Right kidney (tissue), 1 donor: ENCODE data around the gene ACTMAP.

Experiments
- DNase-seq: peaks from one replicate; pipeline ENCODE4 v3.0.0-alpha.2; 2016

ACTMAP gene

DNA sequence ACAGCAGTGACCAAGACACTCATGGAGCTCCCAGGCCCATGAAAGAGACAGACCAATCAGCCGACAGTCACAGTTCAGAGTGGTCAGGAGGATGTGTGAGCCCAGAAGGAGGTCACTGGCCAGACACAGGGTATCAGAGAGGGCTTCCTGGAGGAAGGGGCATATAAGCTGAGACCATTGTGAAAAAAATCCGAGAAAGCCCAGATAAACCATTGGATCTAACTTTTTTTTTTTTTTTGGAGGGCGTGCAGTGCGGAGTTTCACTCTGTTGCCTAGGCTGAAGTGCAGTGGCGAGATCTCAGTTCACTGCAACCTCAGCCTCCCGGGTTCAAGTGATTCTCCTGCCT is 29.2 kb downstream of the ACTMAP start:
- DNase-seq, result no peak

DNA sequence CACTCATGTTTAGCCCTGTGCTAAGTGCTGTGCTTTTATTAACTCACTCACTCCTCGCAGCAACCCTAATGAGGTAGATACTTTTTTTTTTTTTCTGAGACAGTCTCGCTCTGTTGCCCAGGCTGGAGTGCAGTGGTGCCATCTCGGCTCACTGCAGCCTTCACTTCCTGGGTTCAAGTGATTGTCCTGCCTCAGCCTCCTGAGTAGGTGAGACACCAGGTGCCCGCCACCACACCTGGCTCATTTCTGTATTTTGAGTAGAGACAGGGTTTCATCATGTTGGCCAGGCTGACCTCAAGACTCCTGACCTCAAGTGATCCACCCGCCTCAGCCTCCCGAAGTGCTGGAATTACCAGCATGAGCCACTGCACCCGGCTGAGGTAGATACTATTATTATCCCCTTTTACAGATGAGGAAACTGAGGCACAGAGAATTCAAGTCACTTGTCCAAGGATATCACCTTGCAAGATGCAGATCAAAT is 30.8 kb downstream of the ACTMAP start:
- DNase-seq, result peak; percentile 23

DNA sequence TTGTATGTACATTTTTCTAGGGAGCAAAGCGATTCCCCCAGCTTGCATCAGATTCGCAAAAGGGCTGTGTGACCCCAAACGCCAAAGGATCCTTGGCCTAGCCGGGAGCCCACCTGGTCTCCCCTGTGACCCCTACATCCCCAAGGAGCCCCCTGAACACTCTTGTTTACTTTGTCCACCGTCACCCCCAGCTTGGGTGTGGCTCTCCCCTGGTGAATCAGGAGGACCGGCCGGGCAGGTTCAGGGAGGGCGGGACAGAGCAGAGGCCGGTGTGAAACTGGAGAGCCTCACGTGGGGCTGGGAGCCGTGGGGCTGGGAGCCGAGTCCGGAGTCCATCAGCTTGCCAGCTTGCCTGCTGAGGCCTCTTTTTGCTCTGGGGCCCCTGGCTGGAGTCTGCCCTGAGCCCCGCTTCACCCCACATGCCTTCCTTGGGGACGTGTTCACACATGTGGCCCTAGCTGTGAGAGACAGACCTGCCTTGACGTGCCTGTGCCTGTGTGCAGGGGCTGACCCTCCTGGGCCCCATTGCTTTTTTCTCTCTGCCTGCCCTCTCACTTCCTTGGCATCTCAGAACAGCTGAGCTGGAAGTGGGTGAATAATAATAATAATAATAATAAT is 31.4 kb downstream of the ACTMAP start:
- peak; percentile 58 for DNase-seq

DNA sequence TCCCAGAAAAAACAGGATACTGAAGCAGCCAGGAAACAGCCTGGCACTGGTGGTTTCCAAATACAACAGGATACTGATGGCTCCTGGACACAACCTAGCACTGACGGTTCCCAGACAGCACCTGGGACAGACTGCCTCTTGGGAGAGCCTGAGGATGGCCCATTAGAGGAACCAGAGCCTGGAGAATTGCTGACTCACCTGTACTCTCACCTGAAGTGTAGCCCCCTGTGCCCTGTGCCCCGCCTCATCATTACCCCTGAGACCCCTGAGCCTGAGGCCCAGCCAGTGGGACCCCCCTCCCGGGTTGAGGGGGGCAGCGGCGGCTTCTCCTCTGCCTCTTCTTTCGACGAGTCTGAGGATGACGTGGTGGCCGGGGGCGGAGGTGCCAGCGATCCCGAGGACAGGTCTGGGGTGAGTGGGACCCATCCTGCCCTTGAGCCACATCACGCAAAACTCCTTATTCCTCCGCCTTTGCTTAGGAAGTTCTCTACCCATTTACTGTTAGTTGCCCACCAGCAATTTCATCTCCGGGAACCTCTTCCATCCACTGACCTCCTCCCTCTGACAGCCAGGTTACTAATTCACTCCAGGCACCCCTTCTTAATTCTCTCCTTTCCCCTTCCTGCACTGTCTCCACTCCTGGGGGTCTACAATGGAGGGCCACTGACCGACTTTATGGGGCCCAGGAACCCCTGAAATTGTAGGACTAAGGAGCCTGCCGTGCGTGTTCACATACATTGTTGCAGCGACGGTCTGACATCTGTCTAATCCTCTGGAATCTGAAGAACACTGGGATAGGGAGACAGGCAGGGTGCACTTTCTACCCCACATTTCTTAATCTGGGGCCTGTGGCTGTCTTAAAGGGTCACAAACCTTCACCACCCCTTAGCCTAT is 32.1 kb downstream of the ACTMAP start:
- peak; percentile 44 for DNase-seq

DNA sequence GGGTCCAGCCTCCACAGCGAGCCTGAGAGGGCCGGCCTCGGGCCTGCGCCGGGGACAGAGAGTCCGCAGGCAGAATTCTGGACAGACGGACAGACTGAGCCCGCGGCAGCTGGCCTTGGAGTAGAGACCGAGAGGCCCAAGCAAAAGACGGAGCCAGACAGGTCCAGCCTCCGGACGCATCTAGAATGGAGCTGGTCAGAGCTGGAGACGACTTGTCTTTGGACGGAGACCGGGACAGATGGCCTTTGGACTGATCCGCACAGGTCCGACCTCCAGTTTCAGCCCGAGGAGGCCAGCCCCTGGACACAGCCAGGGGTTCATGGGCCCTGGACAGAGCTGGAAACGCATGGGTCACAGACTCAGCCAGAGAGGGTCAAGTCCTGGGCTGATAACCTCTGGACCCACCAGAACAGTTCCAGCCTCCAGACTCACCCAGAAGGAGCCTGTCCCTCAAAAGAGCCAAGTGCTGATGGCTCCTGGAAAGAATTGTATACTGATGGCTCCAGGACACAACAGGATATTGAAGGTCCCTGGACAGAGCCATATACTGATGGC is 32.9 kb downstream of the ACTMAP start:
- DNase-seq, result no peak

DNA sequence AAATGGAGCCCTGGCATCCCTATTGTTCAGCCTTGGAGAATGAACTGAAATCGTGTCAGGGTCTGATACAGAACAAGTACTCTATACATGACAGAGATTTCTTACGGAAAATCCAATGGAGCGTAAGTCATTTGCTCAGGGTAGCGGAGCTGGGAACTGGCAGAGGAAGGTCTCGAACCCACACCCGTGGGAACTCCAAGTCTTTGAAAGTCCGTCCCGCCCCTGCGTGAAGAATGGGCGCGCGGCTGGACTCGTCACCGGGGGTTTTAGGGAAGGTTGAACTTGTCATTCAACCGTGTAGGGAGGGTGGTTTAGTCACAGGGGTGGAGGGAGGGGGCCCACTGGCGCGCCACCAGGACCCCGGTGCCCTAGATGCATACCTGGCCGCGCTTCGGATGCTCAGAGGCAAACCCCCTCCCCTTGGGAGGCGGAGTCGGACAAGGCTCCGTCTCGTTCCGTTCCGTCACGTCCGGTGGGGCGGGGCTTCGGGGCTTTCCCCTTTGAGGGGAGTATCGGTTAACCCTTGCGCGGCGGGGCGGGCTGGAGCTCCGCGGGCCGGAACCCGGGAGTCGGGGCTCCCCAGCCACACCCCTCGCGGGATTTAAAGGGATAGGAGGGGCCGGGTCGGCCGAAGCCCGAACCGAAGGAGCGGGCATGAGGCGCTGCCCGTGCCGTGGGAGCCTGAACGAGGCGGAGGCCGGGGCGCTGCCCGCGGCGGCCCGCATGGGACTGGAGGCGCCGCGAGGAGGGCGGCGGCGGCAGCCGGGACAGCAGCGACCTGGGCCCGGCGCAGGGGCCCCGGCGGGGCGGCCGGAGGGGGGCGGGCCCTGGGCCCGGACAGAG is 33.6 kb downstream of the ACTMAP start, which contains the start of the genes COQ8B and ITPKC:
TSS of gene COQ8B (minus strand) at position 405 of the 843 bp plus-strand sequence. CDS start 2,254 bp downstream, outside the sequence.
TSS of gene ITPKC (plus strand) at position 631 of the 843 bp plus-strand sequence. CDS start at position 655, 24 bp downstream.
- DNase-seq, result peak; percentile 97

DNA sequence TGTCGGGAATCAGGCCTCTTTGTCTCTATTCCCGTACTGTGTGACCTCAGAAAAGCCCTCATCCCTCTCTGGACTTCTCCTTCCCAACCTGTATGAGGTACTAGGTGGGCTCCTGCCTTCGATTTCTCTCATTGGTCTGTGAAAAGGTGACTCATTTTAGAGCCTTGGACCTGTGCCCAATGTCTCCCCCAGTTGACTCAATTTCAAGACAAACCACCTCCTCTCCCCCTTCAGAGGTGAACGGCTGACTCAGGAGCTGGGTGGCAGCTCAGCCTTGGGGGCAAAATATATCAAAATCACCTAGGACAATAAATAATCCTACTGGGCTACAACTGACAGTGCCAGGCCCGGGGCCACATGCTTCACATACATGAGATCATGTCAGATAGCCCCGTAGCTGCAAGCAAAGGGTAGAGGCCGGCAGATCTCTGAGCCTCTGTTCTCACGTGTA is 34.2 kb downstream of the ACTMAP start:
- DNase-seq, result no peak

DNA sequence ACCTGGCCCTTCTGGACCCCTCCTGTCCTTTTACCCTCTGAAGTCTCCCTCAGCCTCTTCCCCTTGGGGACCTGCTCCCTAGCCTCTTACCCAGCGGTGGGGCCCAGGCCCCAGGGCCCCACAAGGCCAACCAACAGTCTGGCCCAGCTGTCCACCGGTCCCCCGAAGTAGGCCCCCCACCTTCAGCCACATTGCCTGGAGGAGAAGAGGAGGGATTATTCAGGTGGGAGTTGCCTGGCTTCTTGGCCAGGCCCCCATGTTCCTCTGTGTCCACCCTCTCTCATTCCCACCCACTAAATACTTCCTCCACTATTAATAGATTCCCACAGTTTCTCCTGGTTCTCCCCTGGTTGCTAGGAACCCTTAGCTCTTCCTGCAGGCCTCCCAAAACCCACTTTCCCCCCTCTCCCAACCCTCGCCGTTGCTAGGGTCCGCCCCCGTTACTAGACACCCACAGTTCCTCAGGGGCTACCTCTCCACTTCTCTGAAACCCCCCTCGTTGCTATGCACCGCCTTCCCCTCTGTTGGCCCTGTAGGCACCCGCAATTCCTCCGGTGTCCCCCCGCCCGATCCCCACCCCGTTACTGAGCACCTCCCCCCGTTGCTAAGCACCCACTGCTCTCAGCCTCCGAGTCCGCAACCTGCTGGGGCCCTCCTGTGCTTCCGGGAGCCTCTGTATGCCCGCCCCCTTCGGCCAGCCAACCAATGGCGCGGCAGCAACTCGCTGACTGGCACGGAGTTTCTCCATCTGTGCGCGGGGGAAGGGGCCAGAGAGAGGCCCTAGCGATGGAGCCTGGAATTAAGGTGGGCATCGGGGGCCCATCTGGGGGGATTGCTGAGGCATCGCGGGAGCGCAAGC is 35.6 kb downstream of the ACTMAP start:
- DNase-seq, result peak; percentile 60

DNA sequence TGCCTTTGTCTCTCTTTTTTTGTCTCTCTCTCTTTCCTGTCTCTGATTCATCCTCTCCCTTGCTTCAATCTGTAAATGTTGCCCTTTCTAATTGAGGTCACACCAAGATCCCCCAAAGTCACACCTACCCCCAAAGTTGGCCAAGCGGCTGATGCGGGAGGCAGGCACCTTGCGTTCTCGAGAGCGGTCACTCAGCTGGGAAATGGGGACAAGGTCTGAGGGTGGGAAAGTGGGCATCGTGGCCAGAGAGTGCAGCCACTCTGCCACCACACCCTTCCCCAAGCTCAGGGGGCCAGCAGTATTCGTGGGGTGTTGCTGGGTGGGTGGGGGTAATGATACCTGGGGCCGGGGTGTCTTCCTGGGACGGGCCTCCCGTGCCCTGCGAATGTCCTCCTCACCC is 36.3 kb downstream of the ACTMAP start:
- no peak for DNase-seq

DNA sequence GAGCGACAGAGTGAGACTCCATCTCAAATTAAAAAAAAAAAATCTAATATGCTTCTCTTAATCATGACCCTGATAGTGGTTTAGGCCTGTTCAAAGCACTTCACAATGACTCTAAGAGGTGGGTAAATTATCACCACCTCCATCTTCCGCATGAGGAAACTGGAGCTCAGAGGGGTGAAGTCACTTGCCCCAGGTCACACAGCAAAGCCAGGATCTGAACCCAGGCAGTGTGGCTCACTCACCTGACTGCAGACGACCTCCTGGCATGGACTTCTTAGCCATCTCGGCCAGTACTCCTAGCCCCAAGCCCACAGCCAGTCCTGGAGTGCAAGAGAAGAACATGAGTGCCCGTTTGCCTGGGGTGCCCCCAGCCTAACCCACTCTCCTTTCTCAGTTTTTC is 40.5 kb downstream of the ACTMAP start:
- no peak for DNase-seq

DNA sequence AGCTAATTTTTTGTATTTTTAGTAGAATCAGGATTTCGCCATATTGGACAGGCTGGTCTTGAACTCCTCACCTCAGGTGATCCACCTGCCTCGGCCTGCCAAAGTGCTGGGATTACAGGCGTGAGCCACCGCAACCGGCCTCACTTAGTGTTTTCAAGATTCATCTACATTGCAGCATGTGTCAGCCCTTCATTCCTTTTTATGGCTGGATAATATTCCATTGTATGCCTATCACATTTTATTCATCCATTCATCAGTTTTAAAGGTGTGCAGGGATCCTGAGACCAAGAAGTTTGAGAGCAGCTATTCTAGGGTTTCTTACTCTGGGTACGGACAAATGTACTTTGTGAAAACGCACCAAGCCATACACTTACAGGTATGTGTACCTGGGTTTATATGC is 42.7 kb downstream of the ACTMAP start:
- DNase-seq, result no peak

DNA sequence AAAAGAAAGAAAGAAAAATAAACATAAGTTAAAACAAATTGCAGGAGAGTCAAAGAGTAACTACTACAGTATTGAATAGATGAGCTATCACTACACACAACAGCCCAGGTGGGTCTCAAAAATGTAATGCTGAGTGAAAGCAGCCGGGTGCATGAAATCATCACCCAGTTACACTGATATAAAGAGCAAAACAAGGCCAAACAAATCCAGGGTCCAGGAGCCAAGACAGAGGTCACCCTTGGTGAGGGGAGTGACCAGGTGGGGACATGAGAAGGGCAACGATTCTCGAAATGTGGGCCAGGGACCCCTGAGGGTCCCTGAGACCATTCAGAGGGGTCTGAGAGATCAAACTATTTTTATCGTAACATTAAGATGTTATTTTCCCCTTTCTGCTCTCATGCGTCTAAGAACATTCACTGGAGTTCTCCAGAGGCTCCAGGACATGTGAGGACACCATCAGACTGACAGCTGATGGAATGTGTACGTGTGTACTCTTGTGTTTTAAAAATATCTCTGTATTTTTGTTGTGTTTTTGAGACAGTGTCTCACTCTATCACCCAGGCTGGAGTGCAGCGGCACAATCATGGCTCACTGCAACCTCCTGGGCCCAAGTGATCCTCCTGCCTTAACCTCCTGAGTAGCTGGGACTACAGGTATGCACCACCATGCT is 44.2 kb downstream of the ACTMAP start:
- DNase-seq, result no peak

DNA sequence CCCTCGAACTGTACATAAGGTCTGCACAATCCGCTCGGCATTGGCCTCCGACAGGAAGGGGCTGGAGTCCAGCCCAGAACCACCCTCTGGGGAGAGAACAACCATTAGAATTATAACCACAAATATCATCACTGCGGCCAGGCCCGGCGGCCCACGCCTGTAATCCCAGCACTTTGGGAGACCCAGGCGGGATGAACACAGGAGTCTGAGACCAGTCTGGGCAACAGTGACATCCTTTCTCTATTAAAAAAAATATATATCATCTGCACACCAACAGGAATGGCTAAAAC is 45.0 kb downstream of the ACTMAP start:
- no peak for DNase-seq

DNA sequence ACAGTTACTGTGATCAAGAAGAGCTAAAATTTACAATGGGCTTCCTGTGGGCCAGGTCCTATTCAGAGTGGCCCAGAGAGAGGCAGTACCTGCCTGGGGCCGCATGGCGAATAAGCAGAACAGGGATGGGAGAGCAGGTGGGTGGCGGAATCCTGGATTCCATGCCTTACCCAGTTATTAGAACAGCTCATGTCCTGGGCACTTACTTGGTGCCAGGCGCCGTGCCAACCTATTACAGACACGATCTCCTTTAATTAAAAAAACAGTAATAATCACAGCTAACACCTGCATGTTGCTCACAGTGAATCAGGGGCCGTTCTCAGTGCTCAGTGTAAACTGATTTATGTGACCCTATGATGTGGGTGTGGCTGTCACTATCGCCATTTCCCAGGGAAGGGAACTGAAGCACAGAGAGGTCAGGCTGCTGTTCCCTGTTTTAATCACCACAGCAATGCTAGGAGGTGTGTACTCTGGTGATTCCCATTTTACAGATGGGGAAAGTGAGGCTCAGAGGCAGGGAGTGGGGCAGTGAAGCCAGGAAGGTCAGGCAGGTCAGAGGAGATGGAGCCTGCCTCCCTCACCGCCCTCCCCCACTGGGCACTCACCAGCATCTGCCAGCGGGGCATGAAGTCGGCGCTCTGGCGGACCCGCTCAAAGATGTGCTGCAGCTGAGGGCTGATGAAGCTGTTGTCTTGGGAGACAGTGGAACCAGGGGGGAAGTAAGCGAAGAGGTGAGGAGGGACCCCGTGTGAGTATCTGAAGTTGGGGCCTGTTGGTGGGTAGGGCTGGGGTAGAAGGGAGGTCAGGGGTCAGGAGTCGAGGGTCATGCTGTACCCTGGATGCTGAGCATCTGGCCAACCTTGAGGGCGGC is 45.6 kb downstream of the ACTMAP start:
- no peak for DNase-seq

DNA sequence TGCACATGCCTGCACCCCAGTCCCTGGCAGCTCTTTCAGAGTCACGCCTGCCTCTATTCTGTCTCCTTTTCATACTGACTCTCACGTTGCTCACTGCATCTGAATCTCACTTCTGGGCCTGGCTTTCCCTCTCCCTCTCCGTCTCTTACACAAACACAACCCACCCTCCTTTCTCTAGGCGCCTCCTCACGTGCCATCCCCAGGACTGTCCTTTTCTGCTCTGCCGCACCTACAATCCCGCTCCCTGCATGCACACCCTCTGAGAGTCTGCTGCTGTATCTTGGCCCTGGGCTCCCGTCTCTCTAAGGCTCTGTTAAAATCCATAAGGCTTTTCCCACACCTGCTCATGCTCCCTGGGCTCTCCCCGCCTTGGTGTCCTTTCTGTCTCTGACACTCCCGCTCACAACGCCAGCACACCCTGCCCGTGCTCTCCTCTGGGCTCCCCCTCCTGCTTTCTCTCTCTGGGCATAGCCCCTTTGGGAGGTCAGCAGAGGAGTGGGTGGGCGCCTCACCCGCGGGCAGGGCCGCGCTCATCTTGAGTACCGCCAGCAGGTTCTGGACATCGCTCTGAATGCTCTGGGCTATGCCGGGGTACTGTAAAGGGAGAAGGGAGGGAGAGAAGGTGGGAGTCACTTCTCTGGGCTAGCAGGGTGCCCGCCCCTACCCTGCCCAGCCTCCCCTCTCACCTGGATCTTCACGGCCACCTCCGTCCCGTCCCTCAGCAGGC is 47.1 kb downstream of the ACTMAP start:
- no peak for DNase-seq

DNA sequence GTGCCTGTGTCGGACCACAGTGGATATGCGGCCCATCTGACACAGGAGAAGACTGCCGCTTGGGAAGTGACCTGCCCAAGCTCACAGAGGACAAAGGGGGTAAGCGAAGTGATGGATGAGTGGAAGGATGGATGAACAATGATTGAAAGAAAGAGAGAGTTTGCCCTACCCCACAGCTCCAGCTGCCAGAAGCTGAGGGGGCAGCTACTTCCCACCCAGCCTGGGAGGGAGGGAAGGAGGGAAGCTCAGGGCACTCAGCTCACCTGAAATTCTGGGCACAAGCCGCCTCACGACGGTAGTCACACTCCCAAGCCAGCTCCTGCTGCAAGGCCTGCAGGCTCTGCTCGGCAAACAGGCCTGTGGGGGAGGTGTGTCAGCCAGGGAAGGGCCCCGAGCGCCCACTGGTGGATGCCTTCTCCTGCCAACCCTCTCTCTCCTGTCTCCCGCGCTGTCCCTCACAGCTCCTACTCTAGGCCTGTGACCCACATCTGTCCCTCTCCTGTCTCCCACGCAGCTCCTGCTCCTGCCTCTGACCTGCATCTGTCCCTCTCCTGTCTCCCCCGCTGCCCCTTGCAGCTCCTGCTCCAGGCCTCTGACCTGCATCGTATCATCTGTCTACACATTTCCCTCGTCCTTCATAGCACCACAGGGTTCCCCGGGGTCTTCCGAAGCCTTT is 47.8 kb downstream of the ACTMAP start:
- DNase-seq, result peak; percentile 65

DNA sequence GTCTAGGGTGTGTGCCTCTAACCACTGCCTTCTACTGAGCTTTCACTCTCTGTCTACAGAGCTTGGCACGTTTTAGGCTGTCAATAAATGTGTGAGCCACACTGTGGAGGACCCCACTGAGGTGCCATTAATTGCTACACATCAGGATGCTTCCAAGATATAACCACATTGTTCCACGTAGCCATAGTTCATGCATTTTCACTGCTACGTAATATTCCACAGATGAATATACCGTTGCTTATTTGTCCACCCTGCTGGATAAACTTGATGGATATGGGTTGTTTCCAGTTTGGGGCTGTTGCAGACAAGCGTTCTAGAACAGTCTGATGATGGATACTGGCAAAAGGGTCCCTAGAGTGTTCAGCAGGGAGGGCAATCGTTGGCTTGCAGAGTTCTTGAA is 48.5 kb downstream of the ACTMAP start:
- DNase-seq, result no peak

DNA sequence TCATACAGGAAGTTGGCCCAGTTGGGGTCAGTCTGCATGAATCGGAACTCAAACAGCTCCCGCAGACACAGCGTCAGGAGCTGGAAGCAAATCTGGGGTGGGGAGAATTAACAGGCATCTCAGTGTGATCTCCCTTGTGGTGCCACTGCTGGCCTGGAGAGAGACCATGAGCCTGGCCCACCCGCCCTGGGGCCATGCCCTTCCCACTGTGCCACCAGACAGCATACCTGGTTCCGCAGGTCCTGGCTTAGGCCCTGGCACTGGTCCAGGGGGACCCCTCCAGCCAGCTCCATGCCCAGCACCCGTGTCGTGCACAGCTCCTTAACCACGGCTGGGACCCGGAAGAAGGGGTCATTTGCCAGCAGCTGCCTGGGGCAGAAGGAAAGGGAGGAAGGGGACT is 50.2 kb downstream of the ACTMAP start:
- no peak for DNase-seq

DNA sequence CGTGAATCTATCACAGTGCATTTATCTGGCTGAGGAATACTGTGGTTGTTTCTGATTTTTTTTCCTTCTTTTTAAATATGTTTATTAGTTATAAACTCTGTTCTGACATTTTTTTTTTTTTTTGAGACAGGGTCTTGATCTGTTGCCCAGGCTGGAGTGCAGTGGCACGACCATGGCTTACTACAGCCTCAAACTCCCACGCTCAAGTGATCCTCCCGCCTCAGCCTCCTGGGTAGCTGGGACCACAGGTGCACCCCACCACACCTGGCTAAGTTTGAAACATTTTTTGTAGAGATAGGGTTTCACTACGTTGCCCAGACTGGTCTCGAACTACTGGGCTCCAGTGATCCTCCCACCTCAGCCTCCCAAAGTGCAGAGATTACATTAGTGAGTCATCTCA is 53.3 kb downstream of the ACTMAP start:
- DNase-seq, result no peak
